ENCODE results near the gene WDR45.

- TF ChIP-seq CTCF (optimal IDR thresholded peaks at IDR 0.05 in 1 of 3, IDR thresholded peaks at IDR 0.05 in 1 of 3, conservative IDR thresholded peaks at IDR 0.05 in 1 of 3; ENCODE audit: extremely low read depth in 1 of 3, insufficient read depth in 2 of 3, low read length in 3 of 3) (no peak), EZH2 (IDR thresholded peaks at IDR 0.05; ENCODE audit: low read length) (no peak)
Measured at GRCh38 chrX:49066690-49067089, 13.0 kb downstream of the WDR45 start.
